Transverse colon (tissue), 3 donors: ENCODE data around the gene PSAP.

Source experiments
- EP300 ChIP-seq: sonication (generic); formaldehyde crosslinking; IDR thresholded peaks from one replicate; pipeline ENCODE4 v1.6.1; 2017; ENCODE audit warnings: antibody characterized with exemption, low read depth
- POLR2A ChIP-seq: fragments of 450-650 bp; IDR thresholded peaks from one replicate; pipeline ENCODE4 v1.6.1; 2016; ENCODE audit warnings: antibody characterized with exemption, mild to moderate bottlenecking, moderate library complexity
- TF ChIP-seq, protein P1 (sequence below), 5 experiments: fragments of 200-600 bp in 3 of 5; fragments of 450-650 bp in 2 of 5; sonication (generic) in 3 of 5; IDR thresholded peaks; 1 replicate in 2 of 5; 2 replicates in 3 of 5; pipeline ENCODE4 v1.5.1; 2016 to 2017; ENCODE audit warnings: antibody characterized with exemption in 5 of 5, inconsistent platforms in 3 of 5, mild to moderate bottlenecking in 2 of 5, moderate library complexity in 1 of 5

DNA sequence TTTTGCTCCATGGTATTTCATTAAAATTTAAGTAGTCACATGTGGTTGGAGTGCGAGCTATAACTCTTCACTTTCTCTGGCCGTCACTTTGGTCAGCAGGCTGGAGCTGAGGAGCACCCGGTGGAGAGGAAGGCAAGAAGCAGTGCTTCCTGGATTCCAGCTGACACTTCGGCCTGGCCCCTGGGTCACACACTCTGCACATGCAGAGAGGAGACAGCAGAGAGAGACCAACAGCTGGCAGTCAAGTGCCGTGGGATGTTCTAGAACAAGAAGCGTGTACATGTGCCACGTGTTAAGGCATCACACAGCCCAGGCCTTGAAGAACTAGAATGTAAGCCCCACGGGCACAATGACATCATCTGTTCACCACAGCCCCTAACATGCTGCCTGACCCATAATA is 30.1 kb downstream of the PSAP start:
- TF ChIP-seq, protein P1, sequence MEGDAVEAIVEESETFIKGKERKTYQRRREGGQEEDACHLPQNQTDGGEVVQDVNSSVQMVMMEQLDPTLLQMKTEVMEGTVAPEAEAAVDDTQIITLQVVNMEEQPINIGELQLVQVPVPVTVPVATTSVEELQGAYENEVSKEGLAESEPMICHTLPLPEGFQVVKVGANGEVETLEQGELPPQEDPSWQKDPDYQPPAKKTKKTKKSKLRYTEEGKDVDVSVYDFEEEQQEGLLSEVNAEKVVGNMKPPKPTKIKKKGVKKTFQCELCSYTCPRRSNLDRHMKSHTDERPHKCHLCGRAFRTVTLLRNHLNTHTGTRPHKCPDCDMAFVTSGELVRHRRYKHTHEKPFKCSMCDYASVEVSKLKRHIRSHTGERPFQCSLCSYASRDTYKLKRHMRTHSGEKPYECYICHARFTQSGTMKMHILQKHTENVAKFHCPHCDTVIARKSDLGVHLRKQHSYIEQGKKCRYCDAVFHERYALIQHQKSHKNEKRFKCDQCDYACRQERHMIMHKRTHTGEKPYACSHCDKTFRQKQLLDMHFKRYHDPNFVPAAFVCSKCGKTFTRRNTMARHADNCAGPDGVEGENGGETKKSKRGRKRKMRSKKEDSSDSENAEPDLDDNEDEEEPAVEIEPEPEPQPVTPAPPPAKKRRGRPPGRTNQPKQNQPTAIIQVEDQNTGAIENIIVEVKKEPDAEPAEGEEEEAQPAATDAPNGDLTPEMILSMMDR (IDR thresholded peaks at IDR 0.05): no peak
- no peak for TF ChIP-seq EP300
- TF ChIP-seq POLR2A: no peak
